Aorta (tissue), 5 donors: Measurements from ENCODE around the gene TIMELESS. TPM values are rescaled to one million over a fixed set of nuclear protein-coding genes. Genes with fewer than 3 reads are reported as not detected.

Source experiments
- ATAC-seq: fragments of 200-7000 bp; cut with Tn5 transposase; one replicate; pipeline ENCODE4 v1.9.1; 2022; ENCODE audit warnings: moderate library complexity; ENCODE audit not compliant: low FRiP score
- DNase-seq, 2 donors: peaks; one replicate each; pipeline ENCODE4 v3.0.0-alpha.2; 2020
- H3K27ac ChIP-seq, 2 donors: one replicate each; pipeline ENCODE4 v1.5.1; 2013; ENCODE audit warnings: low read length in 2 of 2, mild to moderate bottlenecking in 2 of 2, moderate library complexity in 2 of 2, control low read depth in 1 of 2, inconsistent platforms in 1 of 2, low read depth in 1 of 2
- H3K27me3 ChIP-seq, 2 donors: one replicate each; pipeline ENCODE4 v1.6.1; 2013; ENCODE audit warnings: control low read depth in 1 of 2, low read length in 1 of 2, mild to moderate bottlenecking in 1 of 2, moderate library complexity in 1 of 2; ENCODE audit not compliant: insufficient read depth in 2 of 2, control insufficient read depth in 1 of 2
- H3K36me3 ChIP-seq, 2 donors: one replicate each; pipeline ENCODE4 v1.6.1; 2013; ENCODE audit warnings: control low read depth in 1 of 2, low read length in 1 of 2, mild to moderate bottlenecking in 1 of 2; ENCODE audit not compliant: insufficient read depth in 2 of 2, control insufficient read depth in 1 of 2
- H3K4me1 ChIP-seq, 2 donors: one replicate each; pipeline ENCODE4 v1.6.1; 2013; ENCODE audit warnings: low read length in 2 of 2, control low read depth in 1 of 2, mild to moderate bottlenecking in 1 of 2, moderate library complexity in 1 of 2; ENCODE audit not compliant: insufficient read depth in 2 of 2, control insufficient read depth in 1 of 2
- H3K4me3 ChIP-seq, 2 donors: one replicate each; pipeline ENCODE4 v1.5.1; 2013; ENCODE audit warnings: low read length in 2 of 2, control low read depth in 1 of 2, mild to moderate bottlenecking in 1 of 2
- H3K9me3 ChIP-seq: one replicate; pipeline ENCODE4 v1.6.1; 2013; ENCODE audit warnings: mild to moderate bottlenecking, low read length; ENCODE audit not compliant: control insufficient read depth
- WGBS, 2 donors: extraction: QIAGEN DNeasy Blood & Tissue Kit; methylation state at CpG; one replicate each; pipeline ENCODE4 v1.1.7; 2013; 5-methylcytosine and 5-hydroxymethylcytosine counted together
- intact Hi-C, 2 donors: fragments of 100-400 bp; cut with DNase I; formaldehyde crosslinking; loops; one replicate each; pipeline versions ENCODE4 v1.14.2 to v1.15.0; 2022
- polyA plus RNA-seq, 2 donors: library from polyadenylated mRNA; stranded (reverse); fragments of 200-250 nt; gene quantifications; one replicate each; pipeline ENCODE4 v1.2.3, GENCODE V29; 2013
- total RNA-seq, 2 donors: library from RNA; stranded (reverse); fragmentation: NEBNext Ultra II Directional; extraction: Animal tissue kit (Norgen Biotek cat#: 25700); gene quantifications; one replicate each; pipeline ENCODE4 v1.2.1, GENCODE V29; 2021
- donor health status: healthy with polysubstance abuse.
- donor health status: Bipolar disorder and iron deficiency.
- donor health status: DM: no; HTN: no; CAD: no.
- donor health status: DM: no; HTN: no; CAD: no.
- donor health status: DM: yes; HTN: yes; CAD: no.

Gene TIMELESS
- total and polyA plus RNA-seq, 4 donors, result 1.8 to 5.9 (median 4.3) TPM

DNA sequence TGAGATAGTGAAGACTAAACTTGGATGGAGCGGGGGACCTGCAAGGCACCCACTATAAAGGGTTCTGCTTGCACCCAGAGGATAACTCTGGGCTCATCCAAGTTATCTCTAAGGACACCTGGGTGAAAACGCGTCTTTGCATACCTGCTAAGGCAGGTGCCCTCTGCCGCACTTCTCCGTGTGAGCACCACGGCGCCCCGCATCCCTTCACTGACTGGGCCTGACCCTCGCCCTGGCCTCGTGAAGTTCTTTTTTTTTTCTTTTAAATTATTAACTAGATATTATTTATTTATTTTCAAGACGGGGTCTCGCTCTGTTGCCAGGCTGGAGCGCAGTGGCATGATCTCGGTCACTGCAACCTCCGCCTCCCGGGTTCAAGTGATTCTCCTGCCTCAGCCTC is 66.6 kb downstream of the TIMELESS start:
- WGBS, 2 donors, result 93 to 94% methylated on average over 16 of the region's 16 CpGs
- ATAC-seq, result no peak
- peak in 1 of 2 donors; percentile 17 for DNase-seq
- Histone ChIP-seq H3K27ac (no peak overlapping the region), H3K36me3 (no peaks in the 10 kb centered on the region), H3K4me1 (no peaks in the 10 kb centered on the region), H3K4me3 (no peak overlapping the region), H3K27me3 (no peaks in the 10 kb centered on the region), H3K9me3 (no peaks in the 10 kb centered on the region)
- intact Hi-C loops, result no loop called here

DNA sequence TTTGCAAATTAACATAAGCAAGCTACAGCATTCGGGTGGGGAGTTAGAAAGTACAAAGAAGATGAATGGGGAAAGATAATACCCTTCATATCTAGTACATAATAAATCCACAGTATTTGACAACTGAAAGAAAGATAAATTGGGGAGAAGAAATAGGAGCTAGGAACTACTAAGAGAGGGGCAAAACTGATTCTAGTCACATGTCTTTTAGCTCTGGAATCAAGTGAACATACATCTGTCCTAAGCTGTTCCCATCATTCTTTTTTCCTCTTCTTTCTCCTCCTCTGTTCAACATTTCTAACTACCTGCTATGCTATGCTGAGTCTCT is 71.3 kb downstream of the TIMELESS start:
- intact Hi-C loops, result no loop called here
- H3K36me3 ChIP-seq, result no peaks in the 10 kb centered on the region
- H3K4me3 ChIP-seq, result no peak overlapping the region
- ATAC-seq, result no peak
- H3K4me1 ChIP-seq, result no peaks in the 10 kb centered on the region
- WGBS, 2 donors, result 15 to 31% methylated on average over 1 of the region's 1 CpG
- DNase-seq, result no peak
- H3K9me3 ChIP-seq, result no peaks in the 10 kb centered on the region
- H3K27me3 ChIP-seq, result no peaks in the 10 kb centered on the region
- H3K27ac ChIP-seq, result no peak overlapping the region

DNA sequence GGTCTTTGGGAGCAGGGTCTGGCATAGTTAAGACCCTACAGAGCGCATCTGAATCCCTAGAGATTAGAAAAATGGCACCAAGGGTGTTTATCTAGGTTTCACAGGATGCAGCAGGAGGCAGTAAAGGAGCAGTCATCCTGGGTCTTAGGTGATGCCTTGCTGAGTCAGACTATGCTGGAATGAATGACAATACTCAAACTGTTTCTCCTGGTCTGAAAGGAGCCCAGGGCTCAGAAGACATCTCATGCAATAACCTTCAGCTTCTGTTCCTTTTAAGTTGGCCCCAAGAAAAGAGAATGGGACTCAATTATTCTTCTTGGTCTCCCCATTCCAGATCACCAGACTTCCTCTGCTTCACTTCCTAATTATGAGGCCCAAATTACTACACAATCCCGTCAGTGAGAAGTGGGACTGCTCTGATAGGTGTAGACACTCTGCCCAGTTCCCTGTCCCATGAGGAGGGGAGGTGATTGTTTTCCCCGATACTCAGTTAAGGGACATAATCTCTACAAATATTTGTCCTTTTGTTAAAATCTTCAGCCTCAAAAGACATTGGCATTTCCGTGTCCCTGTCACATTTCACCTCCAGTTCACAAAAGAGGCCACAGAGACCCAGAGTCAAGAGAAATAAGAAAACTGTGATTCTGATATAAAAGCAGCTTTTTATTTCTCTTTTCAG is 71.8 kb downstream of the TIMELESS start:
- Histone ChIP-seq H3K4me3 (no peak overlapping the region), H3K9me3 (no peaks in the 10 kb centered on the region), H3K27ac (no peak overlapping the region), H3K4me1 (no peaks in the 10 kb centered on the region), H3K36me3 (no peaks in the 10 kb centered on the region), H3K27me3 (no peaks in the 10 kb centered on the region)
- ATAC-seq (no peak), DNase-seq (no peak)
- 63 to 65% methylated on average over 4 of the region's 4 CpGs for WGBS, 2 donors
- intact Hi-C loops, result no loop called here

DNA sequence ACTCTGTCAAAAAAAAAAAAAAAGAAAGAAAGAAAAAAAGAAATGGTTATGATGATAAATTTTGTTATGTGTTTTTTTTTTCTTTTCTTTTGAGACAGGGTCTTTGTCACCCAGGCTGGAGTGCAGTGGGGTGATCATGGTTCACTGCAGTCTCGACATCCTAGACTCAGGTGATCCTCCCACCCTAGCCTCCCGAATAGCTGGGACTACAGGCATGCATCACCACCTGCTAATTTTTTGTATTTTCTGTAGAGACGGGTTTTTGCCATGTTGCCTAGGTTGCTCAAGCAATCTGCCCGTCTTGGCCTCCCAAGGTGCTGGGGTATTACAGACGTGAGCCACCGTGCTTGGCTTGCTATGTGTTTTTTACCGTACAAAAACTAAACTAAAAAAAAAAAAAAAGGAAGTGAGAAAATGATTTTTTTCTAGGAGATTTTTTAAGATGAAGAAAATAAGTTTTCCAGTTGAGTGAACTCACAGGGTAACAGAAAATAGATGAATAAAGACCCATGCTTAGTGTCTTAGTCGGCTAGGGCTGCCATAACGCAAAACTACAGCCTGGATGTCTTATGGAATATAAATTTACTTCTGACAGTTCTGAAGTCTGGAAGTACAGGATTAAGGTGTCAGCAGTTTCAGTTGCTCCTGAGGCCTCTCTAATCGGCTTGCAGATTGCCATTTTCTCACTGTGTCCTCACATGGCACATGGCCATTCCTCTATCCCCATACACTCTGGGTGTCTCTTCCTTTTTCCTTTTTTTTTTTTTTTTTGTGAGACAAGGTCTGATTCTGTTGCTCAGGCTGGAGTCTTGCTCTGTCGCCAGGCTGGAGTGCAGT is 73.4 kb downstream of the TIMELESS start:
- Histone ChIP-seq H3K4me3 (no peak overlapping the region), H3K9me3 (no peaks in the 10 kb centered on the region), H3K4me1 (no peaks in the 10 kb centered on the region), H3K27ac (no peak overlapping the region), H3K27me3 (no peaks in the 10 kb centered on the region), H3K36me3 (no peaks in the 10 kb centered on the region)
- ATAC-seq (no peak), DNase-seq (peak in 1 of 2 donors; percentile 42)
- intact Hi-C loops, result no loop called here
- 61 to 65% methylated on average over 11 of the region's 11 CpGs for WGBS, 2 donors

DNA sequence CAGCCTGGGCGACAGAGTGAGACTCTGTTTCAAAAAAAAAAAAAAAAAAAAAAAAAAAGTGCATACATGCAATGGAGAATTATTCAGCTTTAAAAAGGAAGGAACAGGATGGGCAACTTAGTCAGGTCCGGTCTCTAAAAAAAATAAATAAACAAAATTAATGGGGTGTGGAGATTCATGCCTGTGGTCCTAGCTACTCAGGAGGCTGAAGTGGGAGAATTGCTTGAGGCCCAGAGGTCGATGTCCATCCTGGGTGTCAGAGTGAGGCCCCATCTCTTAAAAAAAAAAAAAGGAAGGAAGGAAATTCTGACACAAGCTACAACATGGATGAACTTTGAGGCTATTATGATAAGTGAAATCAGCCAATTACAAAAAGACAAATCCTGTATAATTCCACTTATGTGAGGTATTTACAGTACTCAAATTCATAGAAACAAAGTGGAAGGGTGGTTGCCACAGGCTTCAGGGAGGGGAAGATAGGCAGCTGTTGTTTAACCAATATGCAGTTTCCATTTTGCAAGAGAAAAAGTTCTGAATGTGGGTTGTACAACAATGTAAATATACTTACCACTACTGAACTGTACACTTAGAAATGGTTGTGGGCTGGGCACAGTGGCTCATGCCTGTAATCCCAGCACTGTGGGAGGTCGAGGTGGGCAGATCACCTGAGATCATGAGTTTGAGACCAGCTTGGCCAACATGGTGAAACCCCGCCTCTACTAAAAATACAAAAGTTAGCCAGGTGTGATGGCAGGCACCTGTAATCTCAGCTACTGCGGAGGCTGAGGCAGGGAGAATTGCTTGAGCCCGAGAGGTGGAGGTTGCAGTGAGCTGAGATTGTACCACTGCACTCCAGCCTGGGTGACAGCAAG is 74.3 kb downstream of the TIMELESS start:
- no peaks in the 10 kb centered on the region for H3K9me3 ChIP-seq
- ATAC-seq, result no peak
- no peak overlapping the region for H3K27ac ChIP-seq
- intact Hi-C loops, result no loop called here
- peak in 1 of 2 donors; percentile 16 for DNase-seq
- no peaks in the 10 kb centered on the region for H3K4me1 ChIP-seq
- H3K36me3 ChIP-seq, result no peaks in the 10 kb centered on the region
- WGBS, 2 donors, result 67 to 73% methylated on average over 7 of the region's 7 CpGs
- H3K27me3 ChIP-seq, result no peaks in the 10 kb centered on the region
- H3K4me3 ChIP-seq, result no peak overlapping the region

DNA sequence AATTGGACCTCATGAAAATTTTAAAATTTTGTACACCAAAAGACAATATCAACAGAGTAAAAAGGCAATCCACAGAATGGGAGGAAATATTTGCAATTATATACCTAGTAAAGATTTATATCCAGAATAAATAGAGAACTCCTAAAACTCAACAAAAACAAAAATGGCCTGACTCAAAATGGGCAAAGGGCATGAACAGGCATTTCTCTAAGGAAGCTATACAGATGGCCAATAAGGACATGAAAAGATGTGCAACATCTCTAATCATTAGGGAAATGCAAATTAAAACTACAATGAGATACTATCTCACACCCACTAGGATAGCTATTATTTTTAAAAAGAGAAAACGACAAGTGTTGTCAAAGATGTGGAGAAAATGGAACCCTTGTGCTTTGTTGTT is 75.7 kb downstream of the TIMELESS start:
- Histone ChIP-seq H3K9me3 (no peaks in the 10 kb centered on the region), H3K36me3 (no peaks in the 10 kb centered on the region), H3K4me1 (no peaks in the 10 kb centered on the region), H3K27me3 (no peaks in the 10 kb centered on the region), H3K4me3 (no peak overlapping the region), H3K27ac (no peak overlapping the region)
- intact Hi-C loops, result no loop called here
- ATAC-seq (no peak), DNase-seq (no peak)
- WGBS, 2 donors, result 95 to 97% methylated on average over 1 of the region's 1 CpG

DNA sequence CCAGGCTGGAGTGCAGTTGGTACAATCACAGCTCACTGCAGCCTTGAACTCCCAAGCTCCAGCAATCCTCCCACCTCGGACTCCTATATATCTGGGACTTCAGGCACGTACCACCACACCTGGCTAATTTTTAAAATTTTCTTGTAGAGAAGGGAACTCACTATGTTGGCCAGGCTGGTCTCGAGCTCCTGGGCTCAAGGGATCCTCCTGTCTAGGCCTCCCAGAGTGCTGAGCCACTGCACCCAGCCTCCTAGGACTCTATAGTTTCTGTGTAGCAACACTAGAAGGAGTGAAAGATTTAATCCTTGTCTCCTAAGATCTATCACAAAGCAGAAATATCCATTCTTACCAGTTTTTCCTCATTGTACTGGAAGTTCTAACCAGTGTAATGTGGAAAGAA is 82.3 kb downstream of the TIMELESS start:
- Histone ChIP-seq H3K4me1 (no peaks in the 10 kb centered on the region), H3K4me3 (no peak overlapping the region), H3K36me3 (no peaks in the 10 kb centered on the region), H3K27ac (no peak overlapping the region), H3K9me3 (no peaks in the 10 kb centered on the region), H3K27me3 (no peaks in the 10 kb centered on the region)
- intact Hi-C loops, result loop anchor here in 1 of 2 donors (10.0 kb wide), 1 partner anchor 98 kb away; the partner anchor contains the start of gene SPRYD4
- DNase-seq (no peak), ATAC-seq (no peak)
- WGBS, 2 donors, result 79 to 82% methylated on average over 3 of the region's 3 CpGs
